Activated T-cell treated with anti-CD3 and anti-CD28 coated beads, Interleukin-2, amount 50 U/mL, for 4 hours (primary cell): ENCODE data around the gene STAB2. TPM values are rescaled to one million over a fixed set of nuclear protein-coding genes. Genes with fewer than 3 reads are reported as not detected.
"Not testable (repeated sequence)": the region's sequence is repeated elsewhere in the genome, so short reads cannot be mapped to it uniquely, and the experiment has no call there.

Source experiments
- ATAC-seq, 2 donors: fragments of 200-7000 bp; cut with Tn5 transposase; one replicate each; pipeline ENCODE4 v1.10.0; 2021
- DNase-seq: peaks from one replicate; pipeline ENCODE4 v3.0.0-alpha.2; 2020
- H3K27me3 Mint-ChIP-seq: one replicate; pipeline ENCODE4 v1.8.0; 2021; ENCODE audit warnings: low read depth, mixed read lengths
- H3K36me3 Mint-ChIP-seq: one replicate; pipeline ENCODE4 v1.8.0; 2022; ENCODE audit warnings: mixed read lengths; ENCODE audit not compliant: insufficient read depth
- H3K4me1 Mint-ChIP-seq: one replicate; pipeline ENCODE4 v1.8.0; 2021; ENCODE audit warnings: low read depth, mixed read lengths
- H3K4me3 Mint-ChIP-seq: one replicate; pipeline ENCODE4 v1.8.0; 2021; ENCODE audit warnings: mild to moderate bottlenecking, moderate library complexity, mixed read lengths
- H3K9me3 Mint-ChIP-seq: one replicate; pipeline ENCODE4 v1.8.0; 2021; ENCODE audit warnings: mixed read lengths
- total RNA-seq, 3 donors: library from RNA; stranded (reverse); gene quantifications; one replicate each; pipeline ENCODE4 v1.2.1, GENCODE V29; 2021

STAB2 gene
- total RNA-seq, 3 donors from 2014 or later = not detected

- peaks cover 40% of the 10 kb centered on the region for H3K36me3 Mint-ChIP-seq
- H3K4me3 Mint-ChIP-seq, H3K9me3 Mint-ChIP-seq: not testable (repeated sequence)
These were observed 222.6 kb downstream of the STAB2 start for GRCh38 chr12:103809639-103810038.

GRCh38 chr12:103810111-103810510, 223.0 kb downstream of the STAB2 start:
- H3K4me1 Mint-ChIP-seq = no peaks in the 10 kb centered on the region
- ATAC-seq (no peak), DNase-seq (no peak)
- H3K4me3 Mint-ChIP-seq = no peak overlapping the region
- H3K36me3 Mint-ChIP-seq = peaks cover 42% of the 10 kb centered on the region
- no peaks in the 10 kb centered on the region for H3K27me3 Mint-ChIP-seq
- no peaks in the 10 kb centered on the region for H3K9me3 Mint-ChIP-seq

More at GRCh38 chr12:103809639-103810038, 222.6 kb downstream of the STAB2 start:
- not testable (repeated sequence) for ATAC-seq, H3K4me1 Mint-ChIP-seq, DNase-seq, H3K27me3 Mint-ChIP-seq

- peaks cover 38% of the 10 kb centered on the region for H3K36me3 Mint-ChIP-seq
- H3K4me3 Mint-ChIP-seq = no peak overlapping the region
- no peaks in the 10 kb centered on the region for H3K4me1 Mint-ChIP-seq
- ATAC-seq (no peak), DNase-seq (no peak)
- H3K27me3 Mint-ChIP-seq = no peaks in the 10 kb centered on the region
- H3K9me3 Mint-ChIP-seq = no peaks in the 10 kb centered on the region
These were observed 224.7 kb downstream of the STAB2 start for GRCh38 chr12:103811791-103812190.

- no peak overlapping the region for H3K4me3 Mint-ChIP-seq
- peaks cover 32% of the 10 kb centered on the region for H3K36me3 Mint-ChIP-seq
- ATAC-seq (no peak), DNase-seq (no peak)
- H3K9me3 Mint-ChIP-seq = no peaks in the 10 kb centered on the region
- no peaks in the 10 kb centered on the region for H3K27me3 Mint-ChIP-seq
- H3K4me1 Mint-ChIP-seq = no peaks in the 10 kb centered on the region
These were observed 225.7 kb downstream of the STAB2 start for GRCh38 chr12:103812789-103813188.

GRCh38 chr12:103813426-103813825, 226.4 kb downstream of the STAB2 start:
- H3K4me3 Mint-ChIP-seq = no peak overlapping the region
- DNase-seq (no peak), ATAC-seq (no peak)
- H3K27me3 Mint-ChIP-seq = no peaks in the 10 kb centered on the region
- H3K9me3 Mint-ChIP-seq = no peaks in the 10 kb centered on the region
- H3K4me1 Mint-ChIP-seq = no peaks in the 10 kb centered on the region
- H3K36me3 Mint-ChIP-seq = peaks cover 27% of the 10 kb centered on the region

GRCh38 chr12:103813949-103814348, 226.9 kb downstream of the STAB2 start:
- DNase-seq (no peak), ATAC-seq (no peak)
- H3K27me3 Mint-ChIP-seq = no peaks in the 10 kb centered on the region

GRCh38 chr12:103814436-103814835, 227.4 kb downstream of the STAB2 start:
- DNase-seq = no peak
- no peak for ATAC-seq
- Mint-ChIP-seq H3K27me3 (no peaks in the 10 kb centered on the region), H3K9me3 (no peaks in the 10 kb centered on the region), H3K36me3 (peaks cover 25% of the 10 kb centered on the region), H3K4me1 (no peaks in the 10 kb centered on the region), H3K4me3 (no peak overlapping the region)

More at GRCh38 chr12:103813949-103814348, 226.9 kb downstream of the STAB2 start:
- no peak overlapping the region for H3K4me3 Mint-ChIP-seq
- H3K36me3 Mint-ChIP-seq = peaks cover 27% of the 10 kb centered on the region
- H3K4me1 Mint-ChIP-seq = no peaks in the 10 kb centered on the region
- H3K9me3 Mint-ChIP-seq = no peaks in the 10 kb centered on the region

Other genes starting within 250 kb of the STAB2 start
- under 1 TPM; 0.46 to 0.50 (median 0.49) TPM for gene C12orf42, start 91.3 kb upstream of the STAB2 start, total RNA-seq